Muscle layer of duodenum (tissue), 2 donors: ENCODE results near the gene LSM14B.

Experiments
- H3K27ac ChIP-seq: one replicate; pipeline ENCODE4 v1.7.0; 2013; ENCODE audit warnings: mild to moderate bottlenecking, low read length
- H3K27me3 ChIP-seq: one replicate; pipeline ENCODE4 v1.7.0; 2013; ENCODE audit warnings: low read depth, mild to moderate bottlenecking, control low read depth, low read length
- H3K36me3 ChIP-seq, 2 donors: one replicate each; pipeline ENCODE4 v1.7.0; 2013; ENCODE audit warnings: low read length in 2 of 2, control low read depth in 1 of 2, mild to moderate bottlenecking in 1 of 2; ENCODE audit not compliant: insufficient read depth in 2 of 2, control insufficient read depth in 1 of 2
- H3K4me1 ChIP-seq, 2 donors: one replicate each; pipeline ENCODE4 v1.7.0; 2013; ENCODE audit warnings: low read length in 2 of 2, mild to moderate bottlenecking in 2 of 2, control low read depth in 1 of 2, moderate library complexity in 1 of 2; ENCODE audit not compliant: insufficient read depth in 2 of 2, control insufficient read depth in 1 of 2
- H3K4me3 ChIP-seq, 2 donors: one replicate each; pipeline ENCODE4 v1.7.0; 2013; ENCODE audit warnings: low read length in 2 of 2, low read depth in 1 of 2, mild to moderate bottlenecking in 1 of 2
- H3K9me3 ChIP-seq, 2 donors: one replicate each; pipeline ENCODE4 v1.7.0; 2013; ENCODE audit warnings: low read length in 2 of 2, control low read depth in 1 of 2, mild to moderate bottlenecking in 1 of 2; ENCODE audit not compliant: control insufficient read depth in 1 of 2
- donor health status: healthy.

Gene LSM14B

DNA sequence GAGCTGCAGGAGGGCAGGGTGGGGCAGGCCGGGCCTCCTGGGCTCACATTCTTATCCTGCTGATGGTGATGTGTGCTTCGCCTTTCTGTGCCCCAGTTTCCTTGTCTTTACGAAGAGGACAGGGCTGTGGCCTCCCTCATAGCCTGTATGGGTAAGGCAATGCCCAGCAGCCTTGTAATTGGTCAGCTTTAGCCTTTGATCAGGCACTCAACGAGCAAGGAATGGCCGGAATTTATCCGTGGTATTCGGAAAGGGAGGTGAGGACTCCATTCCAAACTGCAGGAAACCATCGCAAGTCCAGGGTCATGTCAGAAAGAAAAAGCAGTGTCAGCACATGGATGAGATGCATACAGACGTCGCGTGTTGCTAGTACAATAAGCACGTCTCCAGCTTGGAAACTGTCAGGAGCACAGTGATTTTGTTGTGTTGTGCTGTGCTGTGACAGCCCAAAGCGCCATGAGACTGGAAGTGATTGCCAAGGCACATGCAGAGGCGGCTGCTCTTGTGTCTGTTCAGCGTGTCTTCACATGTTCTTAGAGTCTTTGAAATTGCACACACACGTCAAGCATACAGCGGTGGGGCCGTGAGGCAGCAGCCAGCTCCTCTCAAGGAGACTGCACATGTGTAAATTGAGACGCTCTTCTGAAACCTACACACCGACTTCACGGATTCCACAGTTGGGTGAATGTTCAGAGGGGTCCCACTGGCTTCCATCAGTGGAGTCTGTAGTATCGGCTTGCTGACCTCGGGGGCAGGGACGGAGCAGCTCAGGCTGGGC lies 27.4 kb downstream of the LSM14B start:
- Histone ChIP-seq H3K27me3 (no peaks in the 10 kb centered on the region), H3K4me3 (no peak overlapping the region), H3K36me3 (no peaks in the 10 kb centered on the region), H3K9me3 (no peaks in the 10 kb centered on the region), H3K27ac (no peak overlapping the region), H3K4me1 (peaks cover 5 to 8% of the 10 kb centered on the region in 2 donors)

DNA sequence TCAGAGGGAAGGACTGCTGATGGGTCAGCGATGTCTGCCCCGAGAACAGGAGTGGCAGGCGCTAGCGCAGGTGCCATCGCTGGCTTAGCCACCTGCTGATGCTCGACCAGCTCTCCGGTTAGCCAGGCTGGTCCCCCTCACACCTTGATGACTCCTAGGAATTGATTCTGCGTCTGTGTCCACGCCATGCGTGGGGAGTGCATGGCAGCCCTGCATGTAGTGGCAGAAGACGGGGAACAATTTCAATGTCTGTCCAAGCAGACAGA lies 28.0 kb downstream of the LSM14B start:
- Histone ChIP-seq H3K4me3 (no peak overlapping the region), H3K4me1 (peaks cover 0 to 2% of the 10 kb centered on the region in 2 donors), H3K27ac (no peak overlapping the region), H3K36me3 (no peaks in the 10 kb centered on the region), H3K27me3 (no peaks in the 10 kb centered on the region), H3K9me3 (no peaks in the 10 kb centered on the region)

DNA sequence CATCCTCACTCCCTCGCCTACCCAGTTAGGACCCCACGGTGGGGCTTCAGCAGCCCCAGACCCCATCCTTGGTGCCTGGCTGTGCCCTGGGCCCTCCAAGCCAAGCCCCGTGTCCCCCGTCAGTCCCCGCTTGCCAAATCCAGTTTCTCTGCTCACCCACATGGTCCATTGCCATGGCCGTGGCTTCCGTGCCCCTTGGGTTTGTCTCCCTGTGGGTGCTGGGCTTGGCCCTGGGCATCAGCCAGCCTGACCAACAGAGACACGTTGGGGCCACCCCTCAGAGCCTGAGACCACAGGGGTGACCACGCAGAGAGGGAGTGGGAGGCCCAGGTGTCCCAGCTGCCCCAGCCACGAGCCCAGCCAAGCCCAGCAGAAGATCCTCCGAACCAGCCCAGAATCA lies 28.9 kb downstream of the LSM14B start:
- Histone ChIP-seq H3K4me1 (no peaks in the 10 kb centered on the region), H3K36me3 (no peaks in the 10 kb centered on the region), H3K27ac (no peak overlapping the region), H3K4me3 (no peak overlapping the region), H3K9me3 (no peaks in the 10 kb centered on the region), H3K27me3 (no peaks in the 10 kb centered on the region)

GRCh38 chr20:62151835-62152364 lies 29.6 kb downstream of the LSM14B start:
- H3K4me1 ChIP-seq = peaks cover 0 to 5% of the 10 kb centered on the region in 2 donors

GRCh38 chr20:62155428-62156253 lies 33.4 kb downstream of the LSM14B start:
- Histone ChIP-seq H3K9me3 (no peaks in the 10 kb centered on the region), H3K36me3 (peaks cover 0 to 3% of the 10 kb centered on the region in 2 donors), H3K27ac (no peak overlapping the region), H3K4me1 (peaks cover 0 to 11% of the 10 kb centered on the region in 2 donors), H3K27me3 (no peaks in the 10 kb centered on the region), H3K4me3 (no peak overlapping the region)

More at GRCh38 chr20:62151835-62152364, 29.6 kb downstream of the LSM14B start:
- H3K4me3 ChIP-seq = no peak overlapping the region
- H3K9me3 ChIP-seq = no peaks in the 10 kb centered on the region
- H3K27ac ChIP-seq = no peak overlapping the region
- H3K36me3 ChIP-seq = no peaks in the 10 kb centered on the region
- H3K27me3 ChIP-seq = no peaks in the 10 kb centered on the region

- H3K36me3 ChIP-seq = peaks cover 3 to 5% of the 10 kb centered on the region in 2 donors
- H3K9me3 ChIP-seq = no peaks in the 10 kb centered on the region
- H3K4me1 ChIP-seq = peaks cover 0 to 11% of the 10 kb centered on the region in 2 donors
- H3K4me3 ChIP-seq = no peak overlapping the region
- H3K27me3 ChIP-seq = no peaks in the 10 kb centered on the region
- no peak overlapping the region for H3K27ac ChIP-seq
Measured at GRCh38 chr20:62156254-62156556, 33.9 kb downstream of the LSM14B start.

DNA sequence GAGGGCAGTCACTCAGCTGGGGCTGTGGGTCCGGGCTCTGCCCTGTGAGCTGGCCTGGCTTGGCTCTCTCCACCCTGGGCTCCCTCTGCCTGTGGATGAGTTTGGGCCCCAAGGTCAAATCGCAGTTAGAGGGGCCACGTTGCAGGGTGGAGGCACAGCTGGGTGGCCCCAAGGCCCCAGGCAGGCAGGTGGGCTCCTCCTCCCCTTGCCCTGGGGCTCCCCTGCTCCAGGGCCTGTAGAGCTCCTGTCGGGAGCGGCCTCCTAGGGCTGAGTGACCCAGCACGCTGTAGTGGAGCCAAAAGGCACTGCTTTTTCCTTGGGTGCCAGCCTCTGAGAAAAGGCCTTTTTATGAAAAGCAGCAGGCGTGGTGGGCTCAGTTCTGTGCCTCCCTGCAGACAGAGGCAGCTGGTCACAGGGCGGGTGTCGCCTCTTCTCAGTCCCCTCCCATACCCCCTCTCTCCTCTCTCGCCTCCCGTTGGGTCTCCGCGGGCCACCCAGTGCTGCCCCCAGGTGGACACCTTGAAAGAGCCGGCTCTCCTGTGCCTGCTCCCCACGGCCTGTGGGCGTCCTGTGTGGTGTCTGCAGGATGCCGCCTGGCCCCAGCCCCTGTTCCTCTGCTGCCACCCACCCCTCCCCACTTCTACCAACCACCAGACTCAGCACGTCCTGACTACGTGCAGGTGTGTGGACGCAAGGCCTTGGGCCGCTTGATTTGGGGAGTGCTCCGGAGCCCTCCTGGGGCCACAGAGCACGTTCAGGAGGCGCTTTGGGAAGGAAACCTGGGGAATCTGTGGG lies 34.5 kb downstream of the LSM14B start:
- Histone ChIP-seq H3K36me3 (peaks cover 7 to 10% of the 10 kb centered on the region in 2 donors), H3K4me3 (no peak overlapping the region), H3K4me1 (peaks cover 0 to 11% of the 10 kb centered on the region in 2 donors), H3K27me3 (no peaks in the 10 kb centered on the region), H3K27ac (no peak overlapping the region), H3K9me3 (no peaks in the 10 kb centered on the region)

DNA sequence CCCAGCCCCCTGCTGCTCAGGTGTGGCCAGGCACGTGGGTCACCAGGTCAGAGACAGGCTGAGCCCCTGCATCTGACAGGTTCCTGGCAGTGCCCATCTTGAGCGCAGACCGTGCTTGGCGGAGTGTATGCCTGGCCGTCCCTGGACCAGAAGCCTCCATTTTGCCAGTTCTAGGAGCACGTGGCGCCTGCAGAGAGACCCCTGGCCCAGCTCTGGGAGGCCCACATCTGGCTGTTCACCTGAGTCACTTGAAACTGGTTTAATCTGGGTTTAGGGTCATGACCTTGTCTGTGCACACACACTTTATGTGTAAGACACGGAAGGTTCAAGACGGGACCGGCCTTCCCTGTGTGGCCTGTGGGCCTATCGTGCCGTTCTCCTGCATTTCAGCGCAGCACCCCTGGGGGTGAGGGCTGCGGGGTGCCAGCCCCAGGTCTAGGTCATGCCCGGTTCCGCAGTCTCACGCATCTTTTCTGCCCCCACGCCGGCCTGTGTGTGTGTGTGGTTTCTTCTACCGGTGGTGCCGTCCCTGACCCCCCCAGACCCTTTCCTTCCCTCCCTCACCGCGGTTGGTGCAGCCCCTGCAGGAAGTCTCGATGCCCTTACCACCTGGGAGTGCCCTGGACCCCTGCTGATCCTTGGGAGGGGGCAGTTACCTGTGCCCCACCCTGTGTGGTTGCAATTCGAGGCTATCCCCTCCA lies 35.3 kb downstream of the LSM14B start:
- peaks cover 7 to 11% of the 10 kb centered on the region in 2 donors for H3K36me3 ChIP-seq
- no peak overlapping the region for H3K27ac ChIP-seq
- H3K4me3 ChIP-seq = no peak overlapping the region
- H3K9me3 ChIP-seq = no peaks in the 10 kb centered on the region
- H3K27me3 ChIP-seq = no peaks in the 10 kb centered on the region
- peaks cover 0 to 11% of the 10 kb centered on the region in 2 donors for H3K4me1 ChIP-seq

DNA sequence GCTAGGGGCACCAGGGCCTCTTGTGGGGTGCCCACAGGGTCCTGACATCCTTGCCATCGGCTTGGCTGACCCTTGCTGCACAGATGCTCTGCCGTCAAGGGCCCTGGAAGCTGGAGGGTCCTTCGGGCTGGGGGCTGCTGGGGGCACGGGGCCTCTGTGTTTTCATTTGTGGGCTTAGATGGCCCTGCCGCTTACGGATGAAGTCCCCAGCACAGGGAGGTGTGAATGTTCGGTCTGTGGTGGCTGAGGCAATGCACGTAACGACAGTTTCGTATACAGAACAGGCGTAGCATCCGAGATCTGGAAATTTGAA lies 35.8 kb downstream of the LSM14B start:
- no peaks in the 10 kb centered on the region for H3K27me3 ChIP-seq
- no peak overlapping the region for H3K27ac ChIP-seq
- peaks cover 7 to 16% of the 10 kb centered on the region in 2 donors for H3K36me3 ChIP-seq
- no peaks in the 10 kb centered on the region for H3K9me3 ChIP-seq
- H3K4me3 ChIP-seq = no peak overlapping the region
- H3K4me1 ChIP-seq = peaks cover 0 to 11% of the 10 kb centered on the region in 2 donors

GRCh38 chr20:62158541-62158940 lies 36.3 kb downstream of the LSM14B start:
- no peak overlapping the region for H3K4me3 ChIP-seq
- H3K4me1 ChIP-seq = peaks cover 0 to 11% of the 10 kb centered on the region in 2 donors
- peaks cover 7 to 21% of the 10 kb centered on the region in 2 donors for H3K36me3 ChIP-seq
- no peaks in the 10 kb centered on the region for H3K27me3 ChIP-seq
- no peak overlapping the region for H3K27ac ChIP-seq
- H3K9me3 ChIP-seq = no peaks in the 10 kb centered on the region

GRCh38 chr20:62159052-62159451 lies 36.8 kb downstream of the LSM14B start:
- no peak overlapping the region for H3K27ac ChIP-seq
- no peaks in the 10 kb centered on the region for H3K27me3 ChIP-seq
- H3K36me3 ChIP-seq = peaks cover 7 to 26% of the 10 kb centered on the region in 2 donors

More at GRCh38 chr20:62159052-62159451, 36.8 kb downstream of the LSM14B start:
- peaks cover 0 to 11% of the 10 kb centered on the region in 2 donors for H3K4me1 ChIP-seq
- no peaks in the 10 kb centered on the region for H3K9me3 ChIP-seq
- H3K4me3 ChIP-seq = no peak overlapping the region
